DND-41 (cell line): ENCODE measurements around the gene TGM2.

Experiments
- ATAC-seq: fragments of 200-7000 bp; cut with Tn5 transposase; 3 replicates; pipeline ENCODE4 v1.9.1; 2021; ENCODE audit warnings: low read depth; ENCODE audit not compliant: insufficient read depth
- DNase-seq: peaks from one replicate; pipeline ENCODE4 v3.0.0-alpha.2; 2020
- H2AFZ ChIP-seq: 2 replicates; pipeline ENCODE4 v1.6.0; 2012; ENCODE audit warnings: low read depth, low read length
- H3K27ac ChIP-seq: 2 replicates; pipeline ENCODE4 v1.5.1; 2012; ENCODE audit warnings: low read length, inconsistent platforms
- H3K27me3 ChIP-seq: fragments of 200-600 bp; sonication (generic); 2 replicates; pipeline ENCODE4 v1.6.0; 2012; ENCODE audit warnings: low read length, mild to moderate bottlenecking, inconsistent platforms; ENCODE audit not compliant: insufficient read depth, poor library complexity
- H3K36me3 ChIP-seq: 2 replicates; pipeline ENCODE4 v1.5.1; 2012; ENCODE audit warnings: low read length, inconsistent platforms; ENCODE audit not compliant: insufficient read depth
- H3K4me1 ChIP-seq: 2 replicates; pipeline ENCODE4 v1.5.1; 2012; ENCODE audit warnings: mild to moderate bottlenecking, low read length; ENCODE audit not compliant: insufficient read depth
- H3K4me2 ChIP-seq: 2 replicates; pipeline ENCODE4 v1.6.0; 2012; ENCODE audit warnings: mild to moderate bottlenecking, moderate library complexity, low read length, inconsistent platforms; ENCODE audit not compliant: insufficient read depth
- H3K4me3 ChIP-seq, 2 experiments: fragments of 200-600 bp in 1 of 2; shearing (Covaris generic) in 1 of 2; 2 replicates each; pipeline ENCODE4 v1.5.1; 2012 to 2016; ENCODE audit warnings: inconsistent platforms in 2 of 2, low read length in 2 of 2, mild to moderate bottlenecking in 2 of 2, low read depth in 1 of 2, moderate library complexity in 1 of 2
- H3K79me2 ChIP-seq: 2 replicates; pipeline ENCODE4 v1.6.0; 2012; ENCODE audit warnings: low read length, inconsistent platforms; ENCODE audit not compliant: insufficient read depth
- H3K9ac ChIP-seq: 2 replicates; pipeline ENCODE4 v1.6.0; 2012; ENCODE audit warnings: low read depth, mild to moderate bottlenecking, inconsistent platforms, low read length, moderate library complexity
- H3K9me3 ChIP-seq: 2 replicates; pipeline ENCODE4 v1.5.1; 2012; ENCODE audit warnings: low read length, moderate library complexity, mild to moderate bottlenecking, inconsistent platforms; ENCODE audit not compliant: insufficient read depth, severe bottlenecking
- H4K20me1 ChIP-seq: 2 replicates; pipeline ENCODE4 v1.6.0; 2012; ENCODE audit warnings: low read length; ENCODE audit not compliant: insufficient read depth
- EZH2 ChIP-seq: IDR thresholded peaks from 3 replicates; pipeline ENCODE4 v1.6.1; 2012; ENCODE audit warnings: borderline replicate concordance, low read depth, mild to moderate bottlenecking, moderate library complexity, low read length, inconsistent platforms; ENCODE audit not compliant: severe bottlenecking
- TF ChIP-seq, protein P1 (sequence below): IDR thresholded peaks from 2 replicates; pipeline ENCODE4 v1.5.1; 2012; ENCODE audit warnings: borderline replicate concordance, low read length, moderate library complexity, mild to moderate bottlenecking; ENCODE audit not compliant: poor library complexity, severe bottlenecking; ENCODE audit errors: extremely low read depth

Gene TGM2

DNA sequence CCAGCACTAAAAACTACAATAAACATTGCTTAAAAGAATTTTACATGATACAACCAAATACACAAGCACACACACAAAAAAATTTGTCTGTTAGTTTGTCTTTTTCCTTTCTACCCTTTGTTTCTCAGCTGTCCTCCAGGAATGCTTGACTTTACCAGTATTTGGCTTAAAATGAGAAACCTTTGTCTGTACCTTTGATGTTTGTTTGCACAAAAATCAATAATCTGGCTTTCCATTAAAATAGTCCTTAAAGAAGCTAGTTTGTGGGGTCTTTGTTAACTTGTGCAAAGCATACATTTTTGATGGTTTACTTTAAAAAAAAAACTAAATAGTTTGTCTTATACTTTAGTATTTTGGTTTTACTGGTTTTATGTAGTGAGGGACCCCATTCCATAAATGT, 82.2 kb downstream of the TGM2 start:
- peaks cover 84% of the 10 kb centered on the region for H3K36me3 ChIP-seq
- no peak for TF ChIP-seq EZH2
- TF ChIP-seq, protein P1, sequence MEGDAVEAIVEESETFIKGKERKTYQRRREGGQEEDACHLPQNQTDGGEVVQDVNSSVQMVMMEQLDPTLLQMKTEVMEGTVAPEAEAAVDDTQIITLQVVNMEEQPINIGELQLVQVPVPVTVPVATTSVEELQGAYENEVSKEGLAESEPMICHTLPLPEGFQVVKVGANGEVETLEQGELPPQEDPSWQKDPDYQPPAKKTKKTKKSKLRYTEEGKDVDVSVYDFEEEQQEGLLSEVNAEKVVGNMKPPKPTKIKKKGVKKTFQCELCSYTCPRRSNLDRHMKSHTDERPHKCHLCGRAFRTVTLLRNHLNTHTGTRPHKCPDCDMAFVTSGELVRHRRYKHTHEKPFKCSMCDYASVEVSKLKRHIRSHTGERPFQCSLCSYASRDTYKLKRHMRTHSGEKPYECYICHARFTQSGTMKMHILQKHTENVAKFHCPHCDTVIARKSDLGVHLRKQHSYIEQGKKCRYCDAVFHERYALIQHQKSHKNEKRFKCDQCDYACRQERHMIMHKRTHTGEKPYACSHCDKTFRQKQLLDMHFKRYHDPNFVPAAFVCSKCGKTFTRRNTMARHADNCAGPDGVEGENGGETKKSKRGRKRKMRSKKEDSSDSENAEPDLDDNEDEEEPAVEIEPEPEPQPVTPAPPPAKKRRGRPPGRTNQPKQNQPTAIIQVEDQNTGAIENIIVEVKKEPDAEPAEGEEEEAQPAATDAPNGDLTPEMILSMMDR, result no peak
- DNase-seq (no peak), ATAC-seq (no peak)
- H3K79me2 ChIP-seq, result peaks cover 35% of the 10 kb centered on the region
- H2AFZ ChIP-seq, result no peak overlapping the region
- no peaks in the 10 kb centered on the region for H3K4me1 ChIP-seq
- no peak overlapping the region for H3K9ac ChIP-seq
- no peak overlapping the region for H3K4me3 ChIP-seq
- H4K20me1 ChIP-seq, result peaks cover 21% of the 10 kb centered on the region; the same call in 1 of the 2 replicates
- H3K27ac ChIP-seq, result no peak overlapping the region
- H3K4me2 ChIP-seq, result no peak overlapping the region
- no peaks in the 10 kb centered on the region for H3K9me3 ChIP-seq
- no peaks in the 10 kb centered on the region for H3K27me3 ChIP-seq

DNA sequence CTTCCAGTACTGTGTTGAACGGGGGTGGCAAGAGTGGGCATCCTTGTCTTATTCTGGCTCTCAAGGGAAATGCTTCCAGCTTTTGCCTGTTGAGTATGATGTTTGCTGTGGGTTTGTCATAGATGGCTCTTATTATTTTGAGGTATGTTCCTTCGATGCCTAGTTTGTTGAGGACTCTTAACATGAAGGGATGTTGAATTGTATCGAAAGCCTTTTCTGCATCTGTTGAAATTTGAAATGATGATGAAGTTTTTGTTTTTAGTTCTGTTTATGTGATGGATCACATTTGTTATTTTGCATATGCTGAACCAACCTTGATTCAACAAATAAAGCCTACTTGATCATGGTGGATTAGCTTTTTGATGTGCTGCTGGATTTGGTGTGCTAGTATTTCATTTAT, 83.5 kb downstream of the TGM2 start:
- no peak for TF ChIP-seq EZH2
- TF ChIP-seq, protein P1, result no peak
- Histone ChIP-seq H3K27ac (no peak overlapping the region), H3K9me3 (no peaks in the 10 kb centered on the region), H4K20me1 (peaks cover 26% of the 10 kb centered on the region; the same call in 1 of the 2 replicates), H2AFZ (no peak overlapping the region), H3K4me3 (no peak overlapping the region), H3K27me3 (no peaks in the 10 kb centered on the region), H3K79me2 (peaks cover 43% of the 10 kb centered on the region), H3K4me1 (no peaks in the 10 kb centered on the region), H3K9ac (no peak overlapping the region), H3K36me3 (peaks cover 85% of the 10 kb centered on the region), H3K4me2 (no peak overlapping the region)
- no peak for ATAC-seq
- DNase-seq, result no peak

DNA sequence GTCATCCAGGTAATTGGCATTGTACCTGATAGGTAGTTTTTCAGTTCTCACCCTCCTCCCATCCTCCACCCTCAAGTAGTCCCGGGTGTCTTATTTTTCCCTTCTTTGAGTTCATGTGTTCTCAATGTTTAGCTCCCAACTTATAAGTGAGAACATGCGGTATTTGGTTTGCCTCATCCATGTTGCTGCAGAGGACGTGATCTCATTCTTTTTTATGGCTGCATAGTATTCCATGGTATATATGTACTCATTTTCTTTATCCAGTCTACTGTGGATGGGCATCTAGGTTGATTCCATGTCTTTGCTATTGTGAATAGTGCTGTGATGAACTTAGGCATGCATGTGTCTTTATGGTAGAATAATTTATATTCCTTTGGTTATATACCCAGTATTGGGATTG, 85.7 kb downstream of the TGM2 start:
- Histone ChIP-seq H3K27ac (no peak overlapping the region), H3K4me2 (no peak overlapping the region), H2AFZ (no peak overlapping the region), H3K79me2 (peaks cover 44% of the 10 kb centered on the region), H3K4me1 (no peaks in the 10 kb centered on the region), H3K9me3 (no peaks in the 10 kb centered on the region), H3K9ac (no peak overlapping the region), H3K36me3 (peaks cover 82% of the 10 kb centered on the region), H3K4me3 (no peak overlapping the region), H3K27me3 (no peaks in the 10 kb centered on the region), H4K20me1 (peaks cover 17% of the 10 kb centered on the region; the same call in 1 of the 2 replicates)
- no peak for ATAC-seq
- DNase-seq, result no peak
- TF ChIP-seq, protein P1, result no peak
- TF ChIP-seq EZH2, result no peak

DNA sequence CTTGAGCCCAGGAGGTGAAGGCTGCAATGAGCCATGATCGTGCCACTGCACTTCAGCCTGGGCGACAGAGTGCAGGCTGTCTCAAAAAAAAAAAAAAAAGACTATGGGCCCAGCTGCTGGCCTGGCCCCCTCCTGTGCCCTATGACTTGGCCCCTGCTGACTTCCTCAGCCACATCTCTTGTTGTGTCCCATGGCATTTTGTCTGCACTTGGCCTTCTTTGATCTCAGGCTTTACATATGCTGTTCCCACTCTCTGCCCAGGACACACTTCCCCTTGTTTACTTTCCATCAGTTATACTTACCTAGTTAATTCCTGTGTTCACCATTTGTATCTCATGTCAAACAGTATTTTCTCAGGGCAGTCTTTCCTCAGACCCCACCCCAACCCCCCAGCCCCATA, 87.0 kb downstream of the TGM2 start:
- no peak for ATAC-seq
- Histone ChIP-seq H3K4me1 (no peaks in the 10 kb centered on the region), H3K9ac (no peak overlapping the region), H3K27me3 (no peaks in the 10 kb centered on the region), H4K20me1 (peaks cover 16% of the 10 kb centered on the region; the same call in 1 of the 2 replicates), H3K4me2 (no peak overlapping the region), H3K9me3 (no peaks in the 10 kb centered on the region), H3K36me3 (peaks cover 79% of the 10 kb centered on the region), H2AFZ (no peak overlapping the region), H3K79me2 (peaks cover 45% of the 10 kb centered on the region), H3K27ac (no peak overlapping the region), H3K4me3 (no peak overlapping the region)
- no peak for TF ChIP-seq EZH2
- DNase-seq, result no peak
